ENCODE data around the gene SASS6.

Gene SASS6

GRCh38 chr1:100089082-100089481 lies 43.6 kb downstream of the SASS6 start (continued):
- TF ChIP-seq PATZ1 (CRISPR knock-in tag; IDR thresholded peaks at IDR 0.05; ENCODE audit: borderline replicate concordance), result no peak

GRCh38 chr1:100087396-100087795 lies 45.3 kb downstream of the SASS6 start:
- ATAC-seq, result peak; percentile 88
- TF ChIP-seq ZC3H10 (CRISPR knock-in tag; IDR thresholded peaks at IDR 0.05) (peak; percentile 56; the same call in 1 of the 2 replicates), CSDC2 (CRISPR knock-in tag; IDR thresholded peaks at IDR 0.05) (no peak), ISL1 (CRISPR knock-in tag; IDR thresholded peaks at IDR 0.05) (peak; percentile 86), ZNF70 (CRISPR knock-in tag; IDR thresholded peaks at IDR 0.05) (no peak)

GRCh38 chr1:100080331-100080730 lies 52.4 kb downstream of the SASS6 start:
- TF ChIP-seq POU6F1 (CRISPR knock-in tag; IDR thresholded peaks at IDR 0.05; ENCODE audit: borderline replicate concordance, low read depth) (no peak), ZNF565 (CRISPR knock-in tag; conservative IDR thresholded peaks at IDR 0.05; ENCODE audit: low read depth) (no peak), TSHZ2 (CRISPR knock-in tag; IDR thresholded peaks at IDR 0.05) (no peak), PATZ1 (CRISPR knock-in tag; IDR thresholded peaks at IDR 0.05; ENCODE audit: borderline replicate concordance) (no peak), TOX (CRISPR knock-in tag; IDR thresholded peaks at IDR 0.05; ENCODE audit: borderline replicate concordance) (no peak), ZNF8 (CRISPR knock-in tag; IDR thresholded peaks at IDR 0.05) (no peak), ISL1 (CRISPR knock-in tag; IDR thresholded peaks at IDR 0.05) (no peak), RARB (CRISPR knock-in tag; IDR thresholded peaks at IDR 0.05) (no peak), ZFP3 (CRISPR knock-in tag; IDR thresholded peaks at IDR 0.05) (no peak), ESRRG (CRISPR knock-in tag; IDR thresholded peaks at IDR 0.05) (no peak), SNAI2 (CRISPR knock-in tag; IDR thresholded peaks at IDR 0.05) (no peak), ARNTL (CRISPR knock-in tag; IDR thresholded peaks at IDR 0.05; ENCODE audit: borderline replicate concordance, low read depth) (no peak), OSR1 (CRISPR knock-in tag; IDR thresholded peaks at IDR 0.05) (no peak), GLIS3 (CRISPR knock-in tag; IDR thresholded peaks at IDR 0.05) (no peak), PPARA (CRISPR knock-in tag; IDR thresholded peaks at IDR 0.05; ENCODE audit: borderline replicate concordance) (no peak), CREB5 (CRISPR knock-in tag; IDR thresholded peaks at IDR 0.05; ENCODE audit: low read depth) (no peak), BACH2 (CRISPR knock-in tag; IDR thresholded peaks at IDR 0.05; ENCODE audit: borderline replicate concordance) (no peak), ZC3H10 (CRISPR knock-in tag; IDR thresholded peaks at IDR 0.05) (no peak), ZNF70 (CRISPR knock-in tag; IDR thresholded peaks at IDR 0.05) (no peak), ZFP30 (CRISPR knock-in tag; IDR thresholded peaks at IDR 0.05) (no peak)
- no peak for ATAC-seq
